ENCODE measurements around the gene CYP11A1.

The CYP11A1 gene

GRCh38 chr15:74318376-74319137 lies 48.9 kb downstream of the CYP11A1 start:
- DNase-seq, result no peak

GRCh38 chr15:74317820-74318375 lies 49.5 kb downstream of the CYP11A1 start:
- DNase-seq, result no peak

- no peak for DNase-seq
Measured at GRCh38 chr15:74316141-74316540, 51.3 kb downstream of the CYP11A1 start.

GRCh38 chr15:74315626-74316025 lies 51.8 kb downstream of the CYP11A1 start:
- DNase-seq, result peak; percentile 14

GRCh38 chr15:74314795-74315438 lies 52.5 kb downstream of the CYP11A1 start:
- DNase-seq, result peak; percentile 7

GRCh38 chr15:74313889-74314288 lies 53.6 kb downstream of the CYP11A1 start:
- DNase-seq, result no peak

- no peak for DNase-seq
Measured at GRCh38 chr15:74312445-74313007, 54.9 kb downstream of the CYP11A1 start.

GRCh38 chr15:74311734-74312444 lies 55.6 kb downstream of the CYP11A1 start:
- no peak for DNase-seq

GRCh38 chr15:74307827-74308811 lies 59.3 kb downstream of the CYP11A1 start:
- peak; percentile 32 for DNase-seq

- DNase-seq, result no peak
Measured at GRCh38 chr15:74306781-74307217, 60.6 kb downstream of the CYP11A1 start.

- DNase-seq, result no peak
Measured at GRCh38 chr15:74305687-74306086, 61.8 kb downstream of the CYP11A1 start.

GRCh38 chr15:74304431-74304830 lies 63.0 kb downstream of the CYP11A1 start:
- DNase-seq, result no peak

GRCh38 chr15:74303741-74304309 lies 63.6 kb downstream of the CYP11A1 start:
- DNase-seq, result no peak

- DNase-seq, result peak; percentile 21
Measured at GRCh38 chr15:74302821-74303359, 64.6 kb downstream of the CYP11A1 start.

GRCh38 chr15:74301583-74302361 lies 65.7 kb downstream of the CYP11A1 start:
- no peak for DNase-seq

GRCh38 chr15:74300057-74300795 lies 67.2 kb downstream of the CYP11A1 start:
- no peak for DNase-seq

- DNase-seq, result no peak
Measured at GRCh38 chr15:74297887-74298286, 69.6 kb downstream of the CYP11A1 start.

- no peak for DNase-seq
Measured at GRCh38 chr15:74295800-74296199, 71.6 kb downstream of the CYP11A1 start.

- no peak for DNase-seq
Measured at GRCh38 chr15:74294010-74294409, 73.4 kb downstream of the CYP11A1 start.
